ENCODE results near the gene MKNK1. TPM values are rescaled to one million over a fixed set of nuclear protein-coding genes. Genes with fewer than 3 reads are reported as not detected.

MKNK1 gene
- total RNA-seq, 4 donors from 2014 or later: 15.8 to 39.1 (median 27.4) TPM

DNA sequence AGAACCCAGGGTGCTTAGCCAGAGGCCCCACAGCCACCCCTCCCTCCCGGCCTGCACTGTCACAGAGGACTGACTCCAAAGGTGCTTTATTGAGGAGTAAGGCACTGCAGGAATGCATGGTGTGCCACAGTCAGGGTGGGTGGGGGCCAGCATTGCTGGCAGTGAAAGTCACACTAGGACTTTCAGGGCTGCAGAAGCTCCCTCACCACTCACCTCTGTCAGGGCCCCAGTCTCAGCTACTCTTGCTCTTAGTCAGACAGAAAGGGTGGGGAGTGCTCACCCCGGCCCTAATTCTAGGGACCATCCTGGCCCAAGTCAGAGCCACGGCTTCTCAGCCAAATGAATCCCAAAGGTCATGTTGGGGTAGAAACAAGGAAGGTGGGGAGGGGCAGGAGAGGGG lies 72.0 kb downstream of the MKNK1 start:
- H3K9me3 ChIP-seq: no peaks in the 10 kb centered on the region
- no peak overlapping the region for H3K27ac ChIP-seq
- H3K4me3 ChIP-seq: no peak overlapping the region
- H3K4me1 ChIP-seq: peaks cover 14% of the 10 kb centered on the region
- 74% methylated on average over 3 of the region's 3 CpGs for WGBS
- no peaks in the 10 kb centered on the region for H3K36me3 ChIP-seq
- H3K27me3 ChIP-seq: peaks cover 18% of the 10 kb centered on the region
- DNase-seq (ENCODE audit: low spot score in 2 of 2): no peak
- TF ChIP-seq CTCF (IDR thresholded peaks at IDR 0.05) (no peak), POLR2AphosphoS5 (IDR thresholded peaks at IDR 0.05) (no peak), EP300 (IDR thresholded peaks at IDR 0.05) (no peak), POLR2A (IDR thresholded peaks at IDR 0.05) (no peak)

GRCh38 chr1:46530791-46531409 lies 73.2 kb downstream of the MKNK1 start:
- peaks cover 14% of the 10 kb centered on the region for H3K4me1 ChIP-seq
- WGBS: 62% methylated on average over 6 of the region's 6 CpGs
- peak in 1 of 2 donors; percentile 44 for DNase-seq (ENCODE audit: low spot score in 2 of 2)

DNA sequence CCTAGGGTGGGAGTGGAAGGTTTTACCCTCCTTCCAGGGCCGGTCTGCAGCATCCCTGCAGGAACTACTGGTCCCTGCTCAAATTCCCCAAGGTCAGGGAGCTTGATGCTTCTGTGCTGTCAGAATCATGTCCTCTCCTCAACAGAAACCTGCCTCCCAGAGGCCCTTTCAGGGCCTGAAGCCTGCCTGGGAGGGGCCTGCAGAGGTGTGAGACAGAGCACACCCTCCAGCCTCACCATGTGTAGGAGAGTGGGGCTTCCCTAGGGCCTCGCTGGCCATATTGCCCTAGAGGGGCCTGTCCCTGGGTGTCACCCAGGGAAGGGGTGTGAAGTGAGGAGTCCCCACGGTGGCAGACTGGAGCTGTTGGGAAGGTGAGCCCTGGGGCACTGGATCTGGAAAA lies 73.8 kb downstream of the MKNK1 start:
- no peak for DNase-seq (ENCODE audit: low spot score in 2 of 2)
- WGBS: 56% methylated on average over 1 of the region's 3 CpGs
- H3K4me1 ChIP-seq: peaks cover 14% of the 10 kb centered on the region
- no peaks in the 10 kb centered on the region for H3K36me3 ChIP-seq
- TF ChIP-seq CTCF (IDR thresholded peaks at IDR 0.05) (no peak), EP300 (IDR thresholded peaks at IDR 0.05) (no peak), POLR2AphosphoS5 (IDR thresholded peaks at IDR 0.05) (no peak)
- no peaks in the 10 kb centered on the region for H3K9me3 ChIP-seq
- peaks cover 33% of the 10 kb centered on the region for H3K27me3 ChIP-seq
- no peak overlapping the region for H3K4me3 ChIP-seq
- no peak overlapping the region for H3K27ac ChIP-seq

More at GRCh38 chr1:46530791-46531409, 73.2 kb downstream of the MKNK1 start:
- H3K9me3 ChIP-seq: no peaks in the 10 kb centered on the region
- TF ChIP-seq CTCF (IDR thresholded peaks at IDR 0.05) (no peak), POLR2A (IDR thresholded peaks at IDR 0.05) (no peak), EP300 (IDR thresholded peaks at IDR 0.05) (no peak), POLR2AphosphoS5 (IDR thresholded peaks at IDR 0.05) (no peak)
- no peak overlapping the region for H3K4me3 ChIP-seq
- H3K36me3 ChIP-seq: no peaks in the 10 kb centered on the region
- peaks cover 30% of the 10 kb centered on the region for H3K27me3 ChIP-seq
- H3K27ac ChIP-seq: no peak overlapping the region

- WGBS: 57% methylated on average over 4 of the region's 4 CpGs
- H3K27ac ChIP-seq: no peak overlapping the region
- H3K9me3 ChIP-seq: no peaks in the 10 kb centered on the region
- no peak for DNase-seq (ENCODE audit: low spot score in 2 of 2)
- H3K27me3 ChIP-seq: peaks cover 31% of the 10 kb centered on the region
- H3K4me3 ChIP-seq: no peak overlapping the region
- no peak for TF ChIP-seq EP300 (IDR thresholded peaks at IDR 0.05)
- no peak for TF ChIP-seq POLR2A (IDR thresholded peaks at IDR 0.05)
- TF ChIP-seq CTCF (IDR thresholded peaks at IDR 0.05): no peak
- TF ChIP-seq POLR2AphosphoS5 (IDR thresholded peaks at IDR 0.05): no peak
- no peaks in the 10 kb centered on the region for H3K36me3 ChIP-seq
- H3K4me1 ChIP-seq: peaks cover 19% of the 10 kb centered on the region
Observed at GRCh38 chr1:46529031-46529630, 74.9 kb downstream of the MKNK1 start.

DNA sequence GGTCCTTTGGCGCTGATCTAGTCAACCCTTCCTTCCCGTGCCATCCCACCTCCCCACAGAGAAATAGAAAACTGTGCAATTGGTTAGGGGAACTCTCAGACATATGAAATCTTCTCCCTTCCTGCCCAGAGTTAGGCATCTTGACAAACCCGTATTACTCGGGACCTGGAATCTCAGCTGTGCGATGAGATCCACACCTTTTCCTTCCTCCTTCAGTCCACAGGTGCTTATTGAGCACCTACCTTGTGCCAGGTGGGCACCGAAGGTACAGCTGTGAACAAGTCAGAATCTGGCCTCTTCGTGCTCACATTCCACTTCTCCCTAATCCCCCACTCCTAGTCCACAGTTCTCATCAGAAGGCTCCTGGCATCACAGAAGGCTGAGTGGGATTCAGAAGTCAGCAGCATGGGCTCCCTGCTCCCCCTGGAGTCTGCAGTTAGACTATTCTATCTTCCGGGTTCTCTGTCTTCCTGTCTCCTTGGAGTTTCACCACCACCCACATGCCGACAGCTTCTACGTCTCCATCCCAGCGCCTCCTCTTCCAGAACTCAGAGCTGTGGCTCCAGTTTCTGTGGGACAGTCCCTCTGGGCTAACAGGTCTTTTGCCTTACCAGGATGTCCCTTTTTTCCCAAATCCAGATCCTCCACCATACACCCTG lies 75.6 kb downstream of the MKNK1 start:
- Histone ChIP-seq H3K36me3 (no peaks in the 10 kb centered on the region), H3K27me3 (peaks cover 31% of the 10 kb centered on the region), H3K9me3 (no peaks in the 10 kb centered on the region), H3K4me1 (peaks cover 23% of the 10 kb centered on the region), H3K4me3 (no peak overlapping the region), H3K27ac (no peak overlapping the region)
- TF ChIP-seq POLR2A (IDR thresholded peaks at IDR 0.05) (no peak), EP300 (IDR thresholded peaks at IDR 0.05) (no peak), CTCF (IDR thresholded peaks at IDR 0.05) (no peak), POLR2AphosphoS5 (IDR thresholded peaks at IDR 0.05) (no peak)
- 27% methylated on average over 10 of the region's 11 CpGs for WGBS
- DNase-seq (ENCODE audit: low spot score in 2 of 2): no peak

Measured in suprapubic skin (tissue), 4 donors.